ENCODE measurements around the gene GPR61. TPM values are rescaled to one million over a fixed set of nuclear protein-coding genes. Genes with fewer than 3 reads are reported as not detected.

Gene GPR61
- total RNA-seq, 1 donor from 2014 or later = not detected

DNA sequence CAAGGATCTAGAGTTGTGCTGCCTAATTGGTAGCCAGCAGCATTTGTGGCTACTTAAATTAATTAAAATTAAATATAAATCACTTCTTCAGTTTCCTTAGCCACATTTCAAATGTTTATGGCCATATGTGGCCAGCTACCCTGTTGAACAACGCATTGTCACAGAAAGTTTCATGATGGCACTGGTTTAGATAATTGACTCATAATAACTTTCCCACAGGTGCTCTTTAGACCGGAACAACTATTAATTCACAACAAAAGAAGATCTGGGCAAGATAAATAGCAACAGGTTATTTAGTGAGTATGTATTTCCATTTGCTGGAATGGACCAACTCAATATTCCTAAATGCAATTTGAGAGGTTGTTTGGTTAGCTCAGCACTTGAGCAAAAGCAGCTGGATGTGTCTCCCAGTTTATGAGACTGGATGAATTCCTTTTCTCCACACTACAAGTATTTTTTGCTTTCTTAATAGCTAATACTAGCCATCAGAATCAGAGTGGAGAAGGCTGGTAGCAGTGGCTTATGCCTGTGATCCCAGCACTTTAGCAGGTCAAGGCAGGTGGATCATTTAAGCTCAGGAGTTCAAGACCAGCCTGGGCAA, 26.5 kb upstream of the GPR61 start:
- TF ChIP-seq, protein P1, sequence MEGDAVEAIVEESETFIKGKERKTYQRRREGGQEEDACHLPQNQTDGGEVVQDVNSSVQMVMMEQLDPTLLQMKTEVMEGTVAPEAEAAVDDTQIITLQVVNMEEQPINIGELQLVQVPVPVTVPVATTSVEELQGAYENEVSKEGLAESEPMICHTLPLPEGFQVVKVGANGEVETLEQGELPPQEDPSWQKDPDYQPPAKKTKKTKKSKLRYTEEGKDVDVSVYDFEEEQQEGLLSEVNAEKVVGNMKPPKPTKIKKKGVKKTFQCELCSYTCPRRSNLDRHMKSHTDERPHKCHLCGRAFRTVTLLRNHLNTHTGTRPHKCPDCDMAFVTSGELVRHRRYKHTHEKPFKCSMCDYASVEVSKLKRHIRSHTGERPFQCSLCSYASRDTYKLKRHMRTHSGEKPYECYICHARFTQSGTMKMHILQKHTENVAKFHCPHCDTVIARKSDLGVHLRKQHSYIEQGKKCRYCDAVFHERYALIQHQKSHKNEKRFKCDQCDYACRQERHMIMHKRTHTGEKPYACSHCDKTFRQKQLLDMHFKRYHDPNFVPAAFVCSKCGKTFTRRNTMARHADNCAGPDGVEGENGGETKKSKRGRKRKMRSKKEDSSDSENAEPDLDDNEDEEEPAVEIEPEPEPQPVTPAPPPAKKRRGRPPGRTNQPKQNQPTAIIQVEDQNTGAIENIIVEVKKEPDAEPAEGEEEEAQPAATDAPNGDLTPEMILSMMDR (IDR thresholded peaks at IDR 0.05) = no peak
- no peak overlapping the region for H3K4me3 ChIP-seq
- no peak for ATAC-seq
- no peaks in the 10 kb centered on the region for H3K36me3 ChIP-seq
- intact Hi-C loops (cut with DNase I) = no loop called here
- no peaks in the 10 kb centered on the region for H3K9me3 ChIP-seq
- no peak for DNase-seq
- no peak overlapping the region for H3K27ac ChIP-seq
- H3K27me3 ChIP-seq (ENCODE audit: low read depth) = no peaks in the 10 kb centered on the region
- H3K4me1 ChIP-seq = peaks cover 16% of the 10 kb centered on the region

DNA sequence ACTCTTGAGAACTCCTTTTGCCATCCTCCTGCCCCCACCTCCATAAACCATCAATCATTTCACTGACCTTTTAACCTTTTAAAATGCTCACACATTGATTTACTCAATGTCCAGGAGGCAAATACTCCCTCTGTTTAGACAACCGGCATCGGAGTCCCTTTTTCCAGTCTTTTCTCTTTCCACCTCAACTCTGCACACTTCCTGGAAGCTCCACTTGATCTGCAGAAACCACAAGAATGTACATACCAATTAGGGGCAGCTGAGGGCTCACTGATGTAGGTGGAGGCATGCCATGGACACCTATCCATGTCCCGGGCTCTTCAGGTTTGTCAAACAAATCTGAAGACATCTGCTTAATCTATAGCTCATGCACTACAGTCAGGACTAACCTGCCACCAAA, 24.8 kb upstream of the GPR61 start:
- H3K27ac ChIP-seq = no peak overlapping the region
- DNase-seq (no peak), ATAC-seq (no peak)
- H3K27me3 ChIP-seq (ENCODE audit: low read depth) = no peaks in the 10 kb centered on the region
- intact Hi-C loops (cut with DNase I) = no loop called here
- no peaks in the 10 kb centered on the region for H3K36me3 ChIP-seq
- peaks cover 7% of the 10 kb centered on the region for H3K4me1 ChIP-seq
- H3K9me3 ChIP-seq = no peaks in the 10 kb centered on the region
- TF ChIP-seq, protein P1 (IDR thresholded peaks at IDR 0.05) = no peak
- H3K4me3 ChIP-seq = no peak overlapping the region

DNA sequence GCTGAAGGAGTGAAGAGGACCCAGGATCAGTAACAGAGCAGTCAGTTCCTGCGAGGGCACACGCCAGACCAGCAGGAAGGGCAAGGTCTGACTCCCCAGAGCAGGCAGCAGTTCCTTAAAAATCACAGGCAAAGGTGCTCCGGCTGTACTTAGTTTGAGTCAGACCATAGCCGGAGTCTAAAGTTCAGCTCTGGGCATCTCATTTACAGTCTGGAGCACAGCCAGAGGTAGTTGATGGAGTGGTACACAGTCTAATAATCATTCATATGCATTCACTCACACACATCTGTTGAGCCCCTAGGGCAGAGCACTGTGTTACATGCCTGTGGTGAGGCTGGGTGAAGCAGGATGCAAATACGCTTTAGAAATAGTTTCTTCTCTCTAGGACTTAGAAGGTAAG, 22.8 kb upstream of the GPR61 start:
- no peak overlapping the region for H3K27ac ChIP-seq
- no peak for DNase-seq
- no peak for ATAC-seq

DNA sequence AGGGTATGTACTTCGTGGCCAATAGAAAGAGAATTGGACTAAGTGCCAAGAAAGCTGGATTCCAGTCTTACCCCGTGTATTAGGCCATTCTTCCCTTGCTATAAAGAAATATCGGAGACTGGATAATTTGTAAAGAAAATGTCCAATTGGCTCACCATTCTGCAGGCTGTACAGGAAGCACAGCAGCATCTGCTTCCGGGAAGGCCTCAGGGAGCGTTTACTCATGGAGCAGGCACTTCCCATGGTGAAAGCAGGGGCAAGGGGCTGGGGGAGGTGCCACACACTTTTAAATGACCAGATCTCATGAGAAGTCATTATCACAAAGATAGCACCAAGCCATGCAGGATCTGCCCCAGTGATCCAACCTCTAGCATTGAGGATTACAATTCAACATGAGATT, 22.3 kb upstream of the GPR61 start:
- H3K27ac ChIP-seq = no peak overlapping the region
- intact Hi-C loops (cut with DNase I) = no loop called here
- H3K9me3 ChIP-seq = no peaks in the 10 kb centered on the region
- TF ChIP-seq, protein P1 (IDR thresholded peaks at IDR 0.05) = no peak
- no peak for DNase-seq
- H3K27me3 ChIP-seq (ENCODE audit: low read depth) = no peaks in the 10 kb centered on the region
- H3K4me3 ChIP-seq = no peak overlapping the region
- no peak for ATAC-seq
- H3K4me1 ChIP-seq = no peaks in the 10 kb centered on the region
- no peaks in the 10 kb centered on the region for H3K36me3 ChIP-seq

More for the DNA sequence above, 22.8 kb upstream of the GPR61 start:
- intact Hi-C loops (cut with DNase I) = no loop called here
- TF ChIP-seq, protein P1 (IDR thresholded peaks at IDR 0.05) = no peak
- Histone ChIP-seq H3K9me3 (no peaks in the 10 kb centered on the region), H3K4me1 (no peaks in the 10 kb centered on the region), H3K4me3 (no peak overlapping the region), H3K36me3 (no peaks in the 10 kb centered on the region), H3K27me3 (ENCODE audit: low read depth) (no peaks in the 10 kb centered on the region)

DNA sequence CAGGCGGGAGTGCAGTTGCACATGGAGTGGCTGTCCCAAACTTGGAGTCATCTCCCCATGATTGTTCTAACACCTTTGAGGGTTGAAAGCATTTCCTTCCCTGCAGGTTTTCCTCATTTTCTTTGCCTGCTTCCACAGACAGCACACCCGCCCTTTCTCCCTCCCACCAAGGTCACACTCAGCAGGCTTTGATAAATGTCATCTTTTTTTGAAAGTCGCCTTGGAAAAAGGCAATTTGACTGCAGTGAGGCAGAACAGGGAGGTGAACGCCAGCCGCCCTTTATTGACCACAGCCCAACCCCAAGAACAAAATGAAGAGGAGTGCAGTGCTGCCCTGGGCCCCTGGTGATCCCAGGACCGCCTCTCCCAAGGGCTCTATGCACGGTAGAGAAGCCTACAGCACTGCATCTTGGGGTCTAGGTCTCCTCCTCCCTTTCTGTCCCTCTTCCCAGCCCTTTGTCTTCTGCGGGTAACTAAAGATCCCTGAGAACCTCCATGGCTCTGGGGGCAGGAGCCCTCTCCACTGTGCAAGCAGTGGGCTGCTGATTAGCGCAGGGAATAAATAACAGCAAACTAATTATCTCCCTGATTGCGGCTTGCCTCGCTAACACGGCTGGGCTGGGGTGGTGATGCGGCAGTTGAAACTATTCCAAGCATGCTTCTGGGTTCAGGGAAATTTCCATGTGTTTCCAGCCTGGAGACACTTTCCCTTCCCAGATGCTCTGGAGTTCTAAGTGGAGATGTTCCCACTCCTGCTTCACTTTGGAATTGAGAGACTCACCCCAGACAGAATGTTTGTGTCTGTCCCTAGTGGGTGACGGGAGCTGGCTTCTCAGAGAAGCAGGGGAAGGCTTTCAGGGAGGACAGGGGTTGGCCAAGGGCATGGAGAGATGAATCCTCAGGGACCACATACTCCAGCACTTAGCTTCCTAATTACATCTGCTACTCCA, 18.4 kb upstream of the GPR61 start:
- TF ChIP-seq, protein P1 (IDR thresholded peaks at IDR 0.05) = no peak
- no peaks in the 10 kb centered on the region for H3K36me3 ChIP-seq
- H3K27me3 ChIP-seq (ENCODE audit: low read depth) = no peaks in the 10 kb centered on the region
- H3K4me1 ChIP-seq = no peaks in the 10 kb centered on the region
- H3K27ac ChIP-seq = no peak overlapping the region
- no peak overlapping the region for H3K4me3 ChIP-seq
- H3K9me3 ChIP-seq = no peaks in the 10 kb centered on the region
- DNase-seq (no peak), ATAC-seq (no peak)
- intact Hi-C loops (cut with DNase I) = no loop called here
